OCI-M1 (cell line): ENCODE data around the gene CDHR4.
"Not testable (repeated sequence)": the region's sequence is repeated elsewhere in the genome, so short reads cannot be mapped to it uniquely, and the experiment has no call there.

Source experiments
- DNase-seq: peaks from one replicate; lab custom pipeline; 2025; lab: John Stamatoyannopoulos, UW

CDHR4 gene

GRCh38 chr3:49799761-49800160 is at the start of gene CDHR4:
TSS of gene CDHR4 (minus strand) at chr3:49799873. CDS start at chr3:49799812, 61 bp downstream.
- DNase-seq, result no peak

DNA sequence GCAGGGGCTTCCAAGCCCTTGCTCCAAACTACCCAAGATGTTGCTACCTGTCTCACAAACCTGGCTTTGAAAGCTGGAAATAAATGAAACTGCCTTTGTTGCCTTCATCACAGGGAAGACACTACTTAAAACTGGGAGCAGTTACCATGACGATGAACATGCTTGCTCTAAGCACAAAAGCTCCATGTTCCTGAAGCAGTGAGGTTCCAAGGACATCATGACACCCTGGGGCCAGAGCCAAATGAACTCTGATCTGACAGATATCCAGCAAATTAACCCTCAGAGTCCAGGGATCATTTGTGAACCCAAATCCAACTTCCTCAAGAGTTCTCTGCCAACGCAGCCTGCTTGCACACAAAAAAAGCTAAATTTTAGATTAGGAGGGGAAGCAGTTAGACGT is 46.0 kb upstream of the CDHR4 start:
- DNase-seq, result no peak

DNA sequence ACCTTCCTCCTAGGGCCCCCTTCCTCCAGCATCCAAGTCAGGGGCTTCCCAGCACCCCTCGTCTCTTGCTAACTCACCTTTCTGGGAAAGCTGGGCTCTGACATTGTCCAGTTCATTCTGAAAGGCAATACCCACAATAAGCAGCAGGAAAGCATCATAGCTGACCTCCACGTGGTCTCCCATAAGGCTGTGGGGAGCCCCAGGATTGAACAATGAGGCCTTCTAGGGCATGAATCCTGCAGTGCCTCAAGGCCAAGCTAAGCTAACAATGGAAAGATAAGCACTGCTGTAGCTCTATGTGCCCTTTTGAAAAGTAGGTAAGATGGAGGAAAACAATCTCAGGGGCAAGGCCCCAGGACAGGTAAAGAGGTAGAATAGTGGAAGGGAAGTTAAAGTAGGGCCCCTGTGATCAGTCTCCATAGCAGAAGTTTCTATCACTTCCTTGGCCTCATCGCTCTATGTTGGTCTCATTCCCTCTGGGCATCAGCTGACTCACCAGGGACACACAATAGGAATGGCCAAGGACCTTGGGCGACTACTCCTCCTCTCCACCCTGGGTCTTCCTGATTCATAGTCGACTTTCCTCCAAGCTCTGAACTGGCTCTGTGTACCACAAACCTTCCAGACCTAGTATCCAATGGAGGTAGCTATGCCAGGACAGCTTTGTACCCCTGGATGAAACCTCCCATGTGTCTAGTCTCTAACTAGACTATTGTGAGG is 45.0 kb upstream of the CDHR4 start:
- no peak for DNase-seq

DNA sequence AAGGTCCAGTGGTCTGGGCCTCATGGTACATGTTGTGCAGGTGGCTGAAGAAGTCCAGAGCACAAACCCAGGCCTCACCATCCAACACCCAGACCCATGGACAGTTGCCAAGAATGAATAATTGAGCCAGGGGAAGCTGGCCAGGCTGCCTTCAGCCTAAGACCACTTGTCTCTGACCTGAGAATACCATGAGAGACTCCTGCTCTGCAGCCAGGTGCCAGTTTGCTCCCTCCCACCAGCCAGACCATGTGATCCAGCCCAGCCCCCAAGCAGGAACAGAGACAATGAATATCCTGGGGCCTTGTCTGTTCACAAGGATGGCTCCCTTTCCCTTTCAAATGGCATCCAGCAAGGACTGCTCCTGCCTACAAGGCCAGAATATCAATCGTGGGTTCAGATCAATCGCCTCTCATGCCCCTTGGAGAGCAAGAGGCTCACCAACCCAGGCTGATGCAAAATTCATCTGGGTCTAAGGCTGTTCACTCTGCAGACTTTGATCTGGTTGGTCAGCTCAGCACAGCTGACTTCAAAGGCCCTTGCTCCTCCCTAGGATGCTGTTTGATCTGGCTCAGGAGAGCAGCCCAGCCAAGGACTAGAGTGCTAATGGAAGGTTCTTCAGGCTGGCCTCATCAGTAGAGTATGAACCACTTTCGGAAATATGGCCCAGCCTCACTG is 43.3 kb upstream of the CDHR4 start:
- no peak for DNase-seq

- no peak for DNase-seq
Measured at GRCh38 chr3:49841806-49842205, 42.1 kb upstream of the CDHR4 start.

- DNase-seq, result peak; percentile 49
Measured at GRCh38 chr3:49841126-49841696, 41.5 kb upstream of the CDHR4 start.

DNA sequence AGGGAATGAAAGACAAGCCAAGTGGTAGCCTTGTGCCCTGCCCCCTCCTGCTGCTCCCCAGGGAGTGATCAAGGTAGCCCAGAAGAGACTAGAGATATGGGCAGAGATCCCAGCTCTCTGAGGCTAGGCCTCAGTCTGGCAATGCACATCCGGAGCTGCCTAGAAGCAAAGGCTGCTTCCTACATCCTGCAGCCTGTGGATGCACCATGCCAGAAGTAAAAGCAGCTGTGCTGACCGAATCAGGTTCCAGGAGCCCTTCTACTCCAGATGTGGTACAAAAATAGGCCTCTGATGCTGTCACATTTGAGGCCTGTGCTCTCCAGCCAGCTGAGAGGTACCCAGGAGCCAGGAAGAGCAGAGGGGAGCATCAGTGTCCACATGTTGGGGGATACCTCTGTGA is 40.7 kb upstream of the CDHR4 start:
- no peak for DNase-seq

- DNase-seq, result peak; percentile 74
Measured at GRCh38 chr3:49839193-49839809, 39.6 kb upstream of the CDHR4 start.

DNA sequence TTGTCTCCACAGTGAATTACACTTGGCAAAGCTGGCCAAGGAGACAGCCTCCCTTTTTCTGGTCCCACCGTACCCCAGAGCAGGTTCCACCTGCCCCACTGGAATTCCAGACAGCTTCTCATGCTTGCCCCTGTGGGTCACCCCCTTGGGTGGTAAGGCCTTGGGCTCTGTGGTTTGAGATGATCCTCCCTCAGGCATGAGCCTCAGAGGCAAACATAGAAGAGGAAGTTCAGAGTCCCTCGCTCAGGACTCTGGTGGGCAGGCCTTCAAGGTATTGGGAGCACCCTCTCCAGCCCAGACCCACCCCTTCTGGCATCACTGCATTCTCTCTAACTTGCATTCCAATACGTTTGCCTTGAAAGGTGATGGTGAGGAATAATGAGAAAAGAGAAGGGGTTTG is 31.7 kb upstream of the CDHR4 start:
- DNase-seq, result no peak

DNA sequence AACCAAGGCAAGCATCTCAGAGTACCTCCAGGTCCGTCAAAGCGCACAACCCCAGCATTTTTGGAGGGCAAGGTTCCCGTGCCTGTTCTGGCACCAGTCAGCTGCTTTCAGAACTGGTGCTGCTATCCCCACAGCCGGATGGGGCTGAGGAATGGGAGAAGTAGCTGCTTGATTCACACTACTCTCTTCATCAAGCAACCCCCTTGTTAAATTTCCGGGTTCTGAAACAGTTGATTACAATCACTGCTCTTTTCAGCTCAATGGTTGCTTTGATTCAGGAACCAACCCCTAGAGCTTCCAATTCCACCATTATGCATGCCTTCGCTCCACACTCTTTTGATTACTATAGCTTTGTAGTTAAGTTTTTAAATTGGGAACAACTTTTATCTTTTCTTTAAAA is 26.3 kb upstream of the CDHR4 start:
- DNase-seq, result no peak

- not testable (repeated sequence) for DNase-seq
Measured at GRCh38 chr3:49823131-49823530, 23.5 kb upstream of the CDHR4 start.

- DNase-seq, result peak; percentile 83
Measured at GRCh38 chr3:49813497-49814174, 14.0 kb upstream of the CDHR4 start, which contains the start of gene UBA7. TSS of gene UBA7 (minus strand) at chr3:49813953. CDS start at chr3:49813787, 166 bp downstream.

- DNase-seq, result no peak
Measured at GRCh38 chr3:49812916-49813496, 13.3 kb upstream of the CDHR4 start.

DNA sequence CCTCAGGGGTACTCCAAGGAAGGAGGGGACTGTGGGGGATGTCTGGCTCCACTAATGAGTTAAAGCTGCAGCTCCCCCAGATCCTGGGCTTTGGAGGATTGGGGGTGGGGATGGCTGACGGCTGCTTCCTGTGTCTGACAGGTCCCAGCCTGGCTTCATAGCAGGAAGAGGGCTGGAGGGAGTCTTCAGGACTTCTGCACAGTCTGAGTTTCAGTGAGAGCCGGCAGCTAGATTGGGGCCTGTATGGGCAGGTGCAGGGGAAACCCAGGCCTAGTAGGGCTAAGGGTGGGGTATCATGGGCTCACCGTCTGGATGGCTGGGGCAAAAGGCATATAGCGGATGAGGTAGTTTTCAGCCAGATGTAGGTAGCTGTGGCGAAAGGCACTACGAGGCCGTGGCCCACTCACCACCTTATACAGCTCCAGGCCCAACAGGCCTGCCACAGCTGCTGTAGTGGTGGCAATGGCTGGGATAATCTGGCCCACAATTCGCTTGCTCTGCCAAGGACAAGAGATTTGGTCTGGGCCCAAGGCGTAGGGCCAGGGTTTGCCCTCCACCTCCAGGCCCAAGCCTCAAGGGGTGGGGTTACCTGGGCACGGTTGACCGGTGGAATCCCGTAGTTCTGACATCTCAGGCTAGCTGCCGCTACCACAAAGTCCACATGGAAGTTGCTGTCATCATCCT is 7.9 kb upstream of the CDHR4 start:
- DNase-seq, result no peak

- DNase-seq, result no peak
Measured at GRCh38 chr3:49806850-49807249, 7.2 kb upstream of the CDHR4 start.

GRCh38 chr3:49805897-49806701 is 6.4 kb upstream of the CDHR4 start:
- DNase-seq, result peak; percentile 53

GRCh38 chr3:49805367-49805782 is 5.7 kb upstream of the CDHR4 start:
- no peak for DNase-seq

- DNase-seq, result no peak
Measured at GRCh38 chr3:49804141-49805041, 4.7 kb upstream of the CDHR4 start.

DNA sequence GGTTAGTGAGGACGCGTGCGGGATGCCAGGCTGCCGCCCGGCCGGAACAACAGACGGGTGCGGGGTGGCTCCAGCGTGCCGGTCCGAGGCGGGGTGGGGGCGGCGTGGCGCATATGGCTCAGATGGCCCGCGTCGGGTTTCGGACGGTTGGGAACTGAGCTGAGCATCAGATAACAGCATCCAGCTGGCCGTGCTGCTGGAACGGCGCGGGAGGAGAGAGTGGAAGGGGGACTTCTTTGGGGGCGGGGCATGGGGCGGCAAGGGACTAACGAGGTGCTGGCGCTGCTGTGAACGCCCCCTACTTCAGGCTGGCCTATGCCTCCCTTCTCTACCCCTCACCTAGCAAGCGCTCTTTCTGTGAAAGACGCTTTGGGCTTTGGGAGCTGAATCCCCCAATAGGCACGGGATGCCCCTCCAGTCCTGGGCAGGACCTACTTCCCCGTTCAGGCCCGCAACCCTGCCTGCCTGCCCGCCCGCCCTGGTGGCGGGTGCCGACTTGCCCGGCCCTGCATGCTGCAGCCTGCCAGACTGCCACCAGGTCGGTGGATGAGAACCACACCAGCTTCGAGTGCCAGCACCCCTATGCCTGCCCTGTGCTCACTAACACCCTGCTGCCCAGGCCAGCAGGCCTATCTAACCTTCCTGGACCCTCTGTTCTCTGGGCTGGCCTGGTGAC is 3.9 kb upstream of the CDHR4 start:
- peak; percentile 73 for DNase-seq
